HT-29 (cell line): ENCODE data around the gene DDX25. TPM values are rescaled to one million over a fixed set of nuclear protein-coding genes. Genes with fewer than 3 reads are reported as not detected.

Source experiments
- DNase-seq: peaks from one replicate; pipeline ENCODE4 v3.0.0-alpha.2; 2015; ENCODE audit warnings: low spot score
- total RNA-seq: library from RNA; depleted of rRNA; stranded (reverse); fragments of >200 nt; shearing (Covaris generic); gene quantifications from 2 replicates; pipeline ENCODE4 v1.2.3, GENCODE V29; 2014

Gene DDX25
- total RNA-seq, 1 experiment from 2014 or later: not detected

DNA sequence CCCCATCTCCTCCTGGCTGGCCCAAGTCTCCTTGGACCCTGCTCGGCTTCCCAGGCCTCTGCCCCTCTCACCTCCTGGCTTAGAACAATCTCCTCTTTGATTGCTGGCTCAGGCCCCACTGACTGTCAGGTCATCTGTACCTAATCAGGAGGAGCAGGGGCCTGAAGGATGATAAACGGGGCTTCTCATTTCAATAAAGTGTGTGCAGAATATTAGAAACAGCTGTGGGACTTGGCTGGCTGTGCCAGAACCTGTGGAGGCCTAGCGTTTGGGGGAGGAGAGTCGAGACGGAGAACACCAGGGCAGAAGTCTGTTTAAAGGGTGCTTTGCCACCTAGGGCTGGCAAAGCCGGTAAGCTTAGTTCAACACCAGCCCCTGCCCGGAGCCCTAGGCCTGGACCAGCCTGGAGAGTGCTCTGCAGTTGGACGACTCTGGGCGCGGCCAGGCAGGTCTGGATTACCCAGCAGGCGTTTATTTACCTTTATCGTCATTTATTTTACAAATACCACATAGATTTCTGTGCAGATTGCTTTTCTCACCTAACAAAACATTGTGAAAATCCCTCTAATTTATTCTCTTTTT lies 31.4 kb downstream of the DDX25 start:
- no peak for DNase-seq

DNA sequence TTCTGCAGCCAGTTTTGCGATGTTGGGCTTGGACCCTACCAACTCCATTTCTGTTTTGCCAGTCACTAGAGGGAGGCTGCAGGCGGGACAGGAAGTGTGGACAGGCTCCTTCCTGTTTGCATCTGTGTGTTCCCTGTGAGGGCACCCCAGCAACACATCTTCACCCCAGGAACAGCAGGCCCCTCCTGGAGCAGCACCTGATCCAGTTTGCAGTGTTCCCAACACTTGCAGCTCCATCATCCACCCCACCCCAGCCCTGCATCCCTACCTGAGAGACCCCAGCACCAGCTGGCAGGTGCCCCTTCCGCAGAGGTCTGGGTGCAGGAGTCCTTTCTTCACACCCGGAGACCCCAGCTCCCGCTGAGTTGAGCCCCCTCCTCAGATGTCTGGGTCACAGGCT lies 34.1 kb downstream of the DDX25 start:
- DNase-seq: no peak

DNA sequence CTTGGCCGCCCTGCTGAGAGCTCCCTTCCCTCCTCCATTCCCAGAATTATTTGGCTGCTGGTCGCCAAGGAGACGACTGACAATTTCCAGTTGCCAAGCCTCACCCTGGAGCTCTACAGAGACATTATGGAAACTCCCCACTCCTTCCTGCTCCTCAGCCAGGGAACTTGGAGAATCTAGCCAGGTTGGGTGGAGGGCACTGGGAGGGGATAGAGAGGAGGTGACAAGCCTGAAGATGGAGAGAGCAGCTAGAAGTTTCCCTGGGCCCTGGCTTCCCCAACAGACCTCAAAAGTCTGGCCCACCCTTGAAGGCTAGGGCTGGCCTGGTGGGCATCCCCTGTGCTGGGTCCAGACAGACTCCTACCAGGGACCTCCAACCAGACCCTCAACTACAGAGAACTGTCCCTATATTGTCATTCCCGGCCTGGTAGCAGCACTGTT lies 34.8 kb downstream of the DDX25 start:
- no peak for DNase-seq

DNA sequence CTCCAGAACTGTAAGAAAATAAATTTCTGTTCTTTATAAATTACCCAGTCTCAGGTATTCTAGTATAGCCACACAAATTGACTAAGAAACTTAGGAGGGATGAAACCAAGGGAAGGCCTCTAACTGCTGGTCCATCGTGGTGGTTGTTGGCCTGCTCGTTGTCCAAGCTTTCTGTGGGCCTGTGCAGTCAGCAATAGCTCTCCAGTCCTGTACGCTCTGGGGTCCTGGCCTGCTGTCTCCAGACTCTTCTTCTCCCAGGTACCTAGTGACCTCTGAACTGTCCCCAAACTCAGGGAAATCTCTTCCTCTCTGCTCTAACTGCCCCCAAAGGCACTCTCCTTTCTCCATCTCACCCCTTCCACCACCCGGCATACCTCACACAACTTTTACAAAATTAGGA lies 35.8 kb downstream of the DDX25 start:
- DNase-seq: no peak

DNA sequence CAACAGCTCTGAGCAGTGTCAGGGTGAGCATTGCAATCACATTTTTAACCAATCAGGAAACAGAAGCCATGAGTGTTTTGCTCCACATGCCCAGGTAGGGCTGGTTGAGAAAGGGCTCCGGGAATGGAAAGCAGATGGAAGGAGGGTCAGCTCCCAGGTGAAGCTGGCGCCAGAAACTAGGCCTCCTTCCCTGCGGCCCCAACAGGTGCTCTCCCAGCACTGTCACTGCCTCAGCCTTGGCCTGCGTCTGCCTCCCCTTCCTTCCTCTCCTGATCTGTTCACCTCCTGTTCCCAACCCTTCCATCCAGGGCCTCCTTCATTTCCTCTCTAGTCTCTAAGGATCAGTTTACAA lies 36.9 kb downstream of the DDX25 start:
- no peak for DNase-seq

DNA sequence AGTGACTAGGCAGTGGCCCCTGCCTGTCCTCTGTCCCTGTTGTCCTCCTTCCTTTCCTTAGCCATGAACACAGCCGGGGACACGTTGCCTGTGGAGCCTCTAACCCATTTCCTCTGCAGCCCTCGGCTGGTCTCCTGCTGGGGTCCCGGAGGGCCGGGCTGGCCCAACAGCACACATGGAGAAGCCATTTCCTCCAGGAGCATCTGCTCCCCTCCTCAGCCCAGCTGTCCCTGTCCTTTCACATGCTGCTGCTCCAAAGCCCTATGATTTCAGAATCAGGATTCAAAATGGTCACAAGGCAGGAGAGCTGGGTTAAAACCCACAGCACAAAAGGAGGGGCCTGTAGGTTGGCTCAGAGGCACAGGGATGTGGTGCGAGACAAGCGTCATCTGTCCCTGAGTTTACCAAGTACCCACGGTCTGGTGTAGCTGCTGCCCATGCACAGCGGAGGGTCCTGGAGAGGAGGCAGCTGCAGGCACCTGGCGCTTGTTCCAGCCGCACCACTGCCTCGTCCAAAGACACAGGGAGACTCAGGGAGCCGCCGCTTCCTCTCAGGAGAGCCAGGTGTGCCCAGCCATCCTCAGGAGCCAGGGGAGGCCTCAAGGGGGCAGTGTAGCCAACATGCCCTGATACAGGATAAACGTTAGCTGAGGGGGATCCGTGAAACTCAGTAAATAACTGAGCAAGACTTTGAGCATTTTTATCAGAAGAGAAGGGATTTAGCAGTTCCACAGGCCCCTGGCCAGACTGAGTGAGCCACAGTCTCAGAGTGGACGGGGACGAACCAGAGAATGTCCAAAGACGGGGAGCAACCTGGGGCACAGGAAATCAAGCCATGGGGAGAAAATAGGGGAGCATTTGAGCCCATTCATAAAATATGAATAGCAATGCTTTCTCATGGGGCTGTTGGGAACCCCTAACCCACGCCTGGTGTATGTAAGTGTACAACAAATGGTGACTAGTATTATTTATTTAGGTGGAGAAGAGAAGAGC lies 37.6 kb downstream of the DDX25 start:
- DNase-seq: peak; percentile 83

DNA sequence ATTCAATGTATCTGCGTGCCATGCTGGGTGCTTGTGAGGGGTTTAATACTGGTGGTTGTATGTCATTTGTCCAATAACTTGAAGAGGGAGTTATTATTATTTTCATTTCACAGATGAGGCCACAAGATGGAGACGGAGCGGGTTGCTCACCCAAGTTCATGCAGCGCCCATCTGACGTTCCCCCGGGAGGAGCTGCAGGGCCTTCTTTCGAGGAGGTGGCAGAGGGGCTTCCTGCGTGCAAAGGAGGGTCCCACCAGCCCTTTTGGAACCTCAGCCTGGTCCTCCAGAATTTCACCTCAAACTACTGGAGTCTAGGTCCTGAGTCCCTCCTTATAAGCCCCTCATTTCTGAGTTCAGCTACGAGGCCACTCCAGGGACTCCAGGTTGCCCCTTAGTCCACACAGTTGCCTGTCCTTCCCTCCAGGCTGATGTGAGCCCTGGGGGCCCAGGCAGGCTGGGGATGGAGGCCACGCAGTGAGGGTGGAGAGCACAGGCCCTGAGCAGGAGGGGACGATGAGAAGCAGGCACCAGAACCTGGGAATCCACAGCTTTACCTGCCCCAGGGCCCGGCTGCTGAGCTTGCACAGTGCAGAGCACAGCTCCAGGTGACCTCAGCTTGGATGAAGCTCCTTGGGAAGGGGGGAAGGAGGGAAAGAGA lies 38.6 kb downstream of the DDX25 start:
- DNase-seq: no peak

DNA sequence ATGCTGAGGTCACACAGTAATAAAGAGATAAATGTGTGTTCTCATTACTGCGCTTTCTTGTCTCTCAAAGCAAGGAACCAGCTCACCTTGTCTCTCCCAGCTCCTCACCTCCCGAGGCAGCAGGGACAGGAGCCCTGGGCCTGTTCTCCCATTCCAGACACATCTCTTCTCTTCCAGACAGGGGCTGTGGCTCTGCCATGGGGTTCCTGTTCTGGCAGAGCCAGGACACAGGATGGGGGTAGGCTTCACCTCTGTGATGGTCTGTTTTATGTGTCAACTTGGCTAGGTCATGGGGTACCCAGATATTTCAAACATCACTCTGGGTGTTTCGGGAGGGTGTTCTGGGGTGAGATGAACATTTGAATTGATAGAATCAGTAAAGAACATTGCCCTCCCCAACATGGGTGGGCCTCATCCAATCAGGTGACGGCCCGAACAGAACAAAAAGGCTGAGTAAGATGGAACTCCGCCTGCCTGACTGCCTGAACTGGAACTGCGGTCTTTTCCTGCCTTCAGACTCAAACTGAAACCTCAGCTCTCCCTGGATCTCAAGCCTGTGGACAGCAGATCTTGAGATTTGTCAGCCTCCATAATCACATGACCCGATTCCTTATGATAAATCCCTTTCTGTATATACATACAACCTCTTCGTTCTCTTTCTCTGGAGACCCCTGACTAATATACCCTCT lies 39.5 kb downstream of the DDX25 start:
- no peak for DNase-seq

DNA sequence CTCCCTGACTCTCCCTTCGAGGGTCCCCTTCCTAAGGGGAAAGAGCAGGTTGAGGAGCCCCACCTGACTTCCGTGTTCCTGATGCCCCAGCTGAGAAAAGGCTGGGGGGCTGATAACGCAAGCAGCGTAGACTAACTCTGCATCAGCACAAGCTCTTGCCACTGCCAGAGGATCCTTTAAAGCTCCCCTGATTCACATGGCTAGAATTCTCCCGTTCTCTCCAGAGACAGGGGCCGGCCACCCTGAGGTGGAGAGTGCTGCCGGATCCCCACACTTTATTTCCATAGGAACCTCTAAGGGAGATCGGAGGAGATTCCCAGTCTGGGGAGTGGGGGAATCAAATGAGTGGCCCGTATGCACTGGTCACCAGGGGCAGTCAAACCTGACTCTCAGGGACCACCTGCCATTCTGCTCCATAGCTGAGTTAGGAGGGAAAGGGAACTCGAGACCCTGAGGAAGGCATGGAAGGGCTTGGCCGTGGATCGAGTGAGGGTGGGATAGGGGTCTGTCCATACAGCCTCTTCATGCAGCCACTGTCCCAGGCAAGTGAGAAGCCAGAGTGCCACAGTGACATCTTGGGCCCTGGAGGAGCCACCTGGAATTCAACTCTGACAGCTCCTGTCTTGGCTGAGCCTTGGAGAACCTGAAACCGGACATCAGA lies 40.2 kb downstream of the DDX25 start:
- no peak for DNase-seq

DNA sequence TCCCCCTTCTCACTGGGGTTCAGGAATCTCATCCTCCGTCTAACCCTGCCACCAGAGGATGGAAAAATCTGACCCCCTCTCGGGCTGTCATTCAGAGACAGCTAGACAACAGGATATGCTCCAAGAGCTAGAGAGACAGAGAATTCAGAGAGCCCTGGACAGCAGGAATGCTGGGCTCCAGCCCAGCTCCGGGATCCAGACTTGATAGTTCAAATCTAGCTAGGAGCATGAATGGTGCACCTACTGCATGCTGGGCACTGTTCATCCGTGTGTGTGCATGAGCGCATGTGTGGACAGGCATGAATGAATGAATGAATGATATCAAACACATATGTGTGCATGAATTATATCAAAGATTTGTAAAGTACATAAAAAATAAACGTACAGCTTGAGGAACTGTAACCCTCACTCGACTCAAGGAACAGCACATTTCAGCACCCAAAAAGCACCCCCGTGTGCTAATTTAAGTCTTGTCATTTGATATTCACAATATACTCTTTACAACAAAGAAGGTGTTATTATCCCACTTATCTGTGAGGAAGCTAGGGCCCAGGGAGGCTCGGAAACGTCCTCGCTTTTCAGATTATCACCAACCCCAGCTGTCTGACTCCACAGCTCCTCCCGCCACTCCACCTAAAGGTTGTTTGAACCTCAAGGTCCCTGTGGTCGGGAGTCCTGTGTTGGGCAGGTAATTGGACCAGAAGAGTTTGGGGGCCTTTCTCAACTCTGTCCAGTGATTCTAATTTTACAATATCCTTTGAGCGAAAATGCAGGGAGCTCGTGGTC lies 40.9 kb downstream of the DDX25 start:
- no peak for DNase-seq

DNA sequence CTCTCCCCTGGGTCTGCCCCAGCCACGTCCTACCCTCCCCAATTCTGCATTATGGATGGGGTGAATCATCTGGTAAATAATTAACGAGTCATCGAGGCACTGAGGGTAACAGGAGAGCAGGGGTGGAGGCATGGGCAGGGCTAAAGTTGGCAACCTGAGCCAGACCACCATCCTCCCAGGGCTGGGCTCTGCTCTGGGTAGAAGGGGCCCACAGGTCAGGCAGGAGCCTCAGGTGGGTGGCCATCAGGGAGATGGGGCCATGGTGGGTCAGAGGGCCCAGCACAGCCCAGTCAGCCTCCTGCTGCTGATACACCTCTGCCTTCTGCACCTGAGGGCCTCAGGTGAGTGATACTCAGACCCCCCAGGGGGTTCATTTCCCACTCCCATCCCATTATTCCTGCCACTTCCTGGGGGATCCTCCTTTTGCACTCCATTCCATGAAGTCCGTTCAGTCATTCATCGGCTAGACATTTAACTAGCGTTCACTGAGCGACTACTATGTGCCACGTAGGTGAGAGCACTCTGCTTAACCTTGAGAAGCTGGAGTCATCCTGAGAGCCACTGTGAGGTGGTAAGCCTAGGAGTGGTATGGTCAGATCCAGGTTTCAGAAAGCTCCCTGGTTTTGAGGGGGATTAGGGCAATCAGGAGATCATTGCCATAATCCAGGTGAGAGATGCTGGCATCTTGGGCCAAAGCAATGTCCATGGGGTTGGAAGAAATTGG lies 41.7 kb downstream of the DDX25 start, which contains the start of gene VSIG10L2:
TSS of gene VSIG10L2 (plus strand) at position 248 of the 724 bp plus-strand sequence. CDS start at position 260, 12 bp downstream.
- DNase-seq: no peak

DNA sequence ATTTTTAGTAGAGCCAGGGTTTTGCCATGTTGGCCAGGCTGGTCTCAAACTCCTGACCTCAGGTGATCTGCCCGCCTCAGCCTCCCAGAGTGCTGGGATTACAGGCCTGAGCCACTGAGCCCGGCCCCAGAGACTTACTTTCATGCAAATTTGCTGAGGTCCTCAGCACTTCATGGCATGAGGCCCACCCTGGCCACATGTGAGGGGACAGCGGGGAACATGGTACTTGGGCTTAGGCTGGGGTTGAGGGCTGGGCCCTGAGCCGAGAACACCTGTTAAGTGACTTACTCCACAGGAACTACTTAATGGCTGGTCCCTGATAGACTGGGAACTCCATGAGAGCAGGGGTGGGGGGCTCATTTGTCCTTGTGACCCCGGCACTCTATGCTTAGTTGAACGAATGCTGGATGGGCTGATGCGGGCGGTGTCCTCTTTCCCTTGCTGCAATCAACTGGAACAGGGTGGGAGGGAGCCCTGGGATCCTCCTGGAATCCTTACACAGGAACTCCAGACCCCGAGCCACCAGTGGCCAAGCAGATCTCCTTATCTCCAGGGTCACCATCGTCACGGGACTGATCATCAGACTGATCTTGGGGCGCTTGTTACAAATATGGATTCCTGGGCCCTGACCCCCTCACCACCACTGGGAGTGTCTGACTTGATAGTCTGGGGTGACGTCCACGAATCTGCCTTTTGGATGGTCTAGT lies 42.6 kb downstream of the DDX25 start:
- DNase-seq: no peak

DNA sequence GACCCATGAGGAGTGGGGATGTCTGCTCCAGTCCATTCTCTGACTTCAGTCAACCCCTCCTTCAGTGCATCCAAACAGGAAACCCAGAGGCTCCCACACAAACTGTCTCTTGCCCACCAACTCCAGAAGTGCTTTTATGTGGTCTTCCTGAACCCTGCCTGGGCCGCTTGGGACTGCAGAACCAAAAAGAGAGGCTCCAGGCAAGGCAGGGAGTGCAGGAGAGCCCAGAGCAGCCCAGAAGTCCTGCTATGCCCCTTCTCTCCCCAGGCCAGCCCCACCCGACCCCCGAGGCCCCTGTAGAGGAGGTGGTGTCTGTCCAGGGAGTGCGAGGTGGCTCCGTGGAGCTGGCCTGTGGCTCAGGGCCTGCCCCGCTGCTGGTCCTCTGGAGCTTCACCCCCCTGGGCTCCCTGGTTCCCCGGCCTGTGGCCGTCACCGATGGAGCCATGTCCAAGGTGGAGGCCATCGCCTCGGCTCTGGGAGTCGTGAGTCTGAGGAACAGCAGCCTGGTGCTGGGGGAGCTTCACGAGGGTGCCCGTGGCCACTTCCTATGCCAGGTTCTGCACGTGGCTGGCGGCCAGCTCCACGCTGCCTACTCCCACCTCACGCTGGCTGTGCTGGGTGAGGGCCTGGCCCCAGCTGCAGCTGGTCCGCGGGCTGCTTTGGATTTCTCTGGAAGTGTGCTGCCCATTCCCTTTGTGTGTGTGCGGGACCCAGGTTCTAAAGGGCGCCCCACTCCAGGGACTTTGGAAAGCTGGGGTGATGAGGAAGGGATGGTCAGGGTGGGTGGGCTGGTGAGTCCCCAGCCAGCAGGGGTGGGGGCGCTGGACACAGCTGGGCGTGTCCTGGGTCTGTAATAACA lies 43.3 kb downstream of the DDX25 start:
- DNase-seq: no peak

DNA sequence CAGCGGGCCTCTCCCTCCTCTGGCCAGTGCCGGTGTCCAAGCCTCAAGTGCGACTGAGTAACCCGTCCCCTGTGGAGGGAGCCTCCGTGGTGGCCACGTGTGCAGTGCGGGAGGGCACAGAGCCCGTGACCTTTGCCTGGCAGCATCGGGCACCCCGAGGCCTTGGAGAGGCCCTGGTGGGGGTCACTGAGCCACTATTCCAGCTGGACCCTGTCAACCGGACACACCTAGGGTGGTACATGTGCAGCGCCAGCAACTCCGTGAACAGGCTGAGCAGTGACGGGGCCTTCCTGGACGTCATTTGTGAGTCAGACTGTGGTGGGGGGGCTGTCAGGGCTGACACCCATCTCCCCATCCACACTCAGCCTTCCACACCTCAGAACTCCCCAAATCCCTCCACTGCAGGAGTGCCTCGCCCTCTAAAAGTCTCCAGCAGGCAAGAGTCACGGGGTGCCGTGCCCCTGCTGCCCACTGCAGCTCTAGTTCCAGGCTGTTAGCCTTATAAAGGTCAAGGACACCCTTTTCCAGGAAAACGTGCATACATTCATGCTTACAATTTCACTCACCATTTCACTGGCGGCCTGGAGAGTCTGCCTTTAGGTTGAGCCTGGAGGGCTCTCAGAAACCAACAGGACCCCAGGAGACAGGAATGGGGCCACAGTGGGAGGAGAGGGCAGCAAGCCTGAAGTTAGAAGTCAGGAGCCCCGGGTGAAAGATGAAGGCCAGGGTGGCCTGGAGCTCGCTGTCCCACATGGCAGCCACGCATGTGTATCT lies 44.2 kb downstream of the DDX25 start:
- no peak for DNase-seq

DNA sequence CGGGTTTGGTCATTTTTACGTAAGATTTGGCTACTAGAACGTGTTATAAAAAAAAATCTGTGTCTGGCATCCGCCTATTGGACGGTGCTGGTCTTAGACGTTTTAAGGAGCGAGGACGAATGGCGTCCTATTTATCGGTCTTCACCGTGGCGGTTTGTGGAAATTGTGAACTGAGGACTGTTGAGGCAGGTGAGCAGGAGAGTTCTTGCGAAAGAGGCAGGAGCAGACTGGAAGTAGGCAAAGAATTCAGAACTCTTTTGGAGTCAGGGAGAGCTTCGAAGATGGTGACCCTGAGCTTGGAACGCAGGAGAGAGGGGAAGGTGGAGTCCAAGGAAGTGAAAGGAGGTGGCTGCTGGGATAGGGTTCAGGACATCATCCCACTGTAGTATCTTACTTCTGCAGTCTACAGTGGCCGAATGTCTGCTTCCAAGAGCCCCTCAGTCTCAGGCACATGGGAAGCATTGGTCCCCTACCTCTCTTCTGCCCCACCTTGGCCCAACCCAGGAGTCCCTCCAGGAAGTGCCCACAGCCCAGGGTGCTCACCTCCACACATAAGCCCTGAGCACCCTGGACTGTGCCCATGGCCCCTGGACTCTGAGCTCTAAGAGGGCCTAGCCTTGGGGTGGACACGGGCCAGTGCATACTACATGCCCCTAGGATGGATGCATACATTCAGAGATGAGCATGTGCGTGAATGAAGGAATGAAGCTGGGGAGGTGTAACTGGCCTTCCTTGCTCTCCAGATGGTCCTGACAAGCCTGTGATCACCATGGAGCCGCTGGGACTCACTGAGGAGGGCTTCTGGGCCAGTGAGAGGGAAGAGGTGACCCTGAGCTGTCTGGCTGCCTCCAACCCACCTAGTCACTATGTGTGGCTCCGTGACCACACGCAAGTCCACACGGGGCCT lies 45.2 kb downstream of the DDX25 start:
- no peak for DNase-seq

DNA sequence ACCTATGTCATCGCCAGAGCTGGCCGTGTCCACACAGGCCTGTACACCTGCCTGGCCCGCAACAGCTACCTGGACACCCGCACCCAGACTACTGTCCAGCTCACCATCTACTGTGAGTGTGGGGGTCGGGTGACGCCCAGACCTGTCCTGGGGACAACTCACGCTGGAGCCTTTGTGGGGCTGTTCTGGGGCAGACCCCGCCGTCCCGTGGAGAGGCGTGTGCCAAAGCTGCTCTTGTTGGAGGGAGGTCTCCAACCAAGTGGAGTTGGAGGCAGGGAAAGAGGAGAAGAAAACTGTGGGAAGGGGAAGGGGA lies 45.8 kb downstream of the DDX25 start:
- no peak for DNase-seq
